Calu3 (cell line): ENCODE data around the gene SMNDC1. TPM values are rescaled to one million over a fixed set of nuclear protein-coding genes. Genes with fewer than 3 reads are reported as not detected.

Source experiments
- BruUV-seq: library from RNA; stranded (reverse); fragments of 400-500 nt; replicated peaks from 2 replicates; lab custom pipeline; 2021; lab: Mats Ljungman, UMichigan
- CTCF ChIA-PET: fragments of 300-600 bp; sonication (Branson Sonifier 250); formaldehyde crosslinking; loops from one replicate; lab custom pipeline; 2022; ENCODE audit warnings: antibody characterized with exemption; lab: Charles Lee
- DNase-seq: peaks from one replicate; pipeline ENCODE4 v3.0.0; 2022
- H3K27ac Mint-ChIP-seq: one replicate; pipeline ENCODE4 v1.8.0; 2022; ENCODE audit warnings: mixed read lengths; ENCODE audit not compliant: unreplicated experiment
- H3K27me3 Mint-ChIP-seq: one replicate; pipeline ENCODE4 v1.8.0; 2022; ENCODE audit warnings: mixed read lengths; ENCODE audit not compliant: unreplicated experiment
- H3K36me3 Mint-ChIP-seq: one replicate; pipeline ENCODE4 v1.8.0; 2022; ENCODE audit warnings: mild to moderate bottlenecking, moderate library complexity, mixed read lengths; ENCODE audit not compliant: insufficient read depth, unreplicated experiment
- H3K4me1 Mint-ChIP-seq: one replicate; pipeline ENCODE4 v1.8.0; 2022; ENCODE audit warnings: mild to moderate bottlenecking, low read depth, mixed read lengths; ENCODE audit not compliant: unreplicated experiment
- H3K4me3 Mint-ChIP-seq: one replicate; pipeline ENCODE4 v1.8.0; 2022; ENCODE audit warnings: mild to moderate bottlenecking, low read depth, moderate library complexity, mixed read lengths; ENCODE audit not compliant: unreplicated experiment
- H3K9me3 Mint-ChIP-seq: one replicate; pipeline ENCODE4 v1.8.0; 2022; ENCODE audit warnings: low read depth, mixed read lengths; ENCODE audit not compliant: unreplicated experiment
- CTCF ChIP-seq: fragments of 200-600 bp; IDR thresholded peaks from one replicate; pipeline ENCODE4 v1.8.0; 2022; ENCODE audit warnings: antibody characterized with exemption; ENCODE audit not compliant: unreplicated experiment
- intact Hi-C: fragments of 100-400 bp; cut with micrococcal nuclease; formaldehyde crosslinking; loops from one replicate; pipeline ENCODE4 v1.10.0; 2022; ENCODE audit not compliant: unreplicated experiment
- total RNA-seq: library from RNA; stranded (reverse); gene quantifications from 2 replicates; pipeline ENCODE4 v1.2.3, GENCODE V29; 2022

SMNDC1 gene
- total RNA-seq, 1 experiment from 2014 or later, result 32.8 TPM

- BruUV-seq, result no TSS peak
- Mint-ChIP-seq H3K4me3 (no peak overlapping the region), H3K36me3 (no peaks in the 10 kb centered on the region), H3K4me1 (peaks cover 8% of the 10 kb centered on the region), H3K27me3 (no peaks in the 10 kb centered on the region), H3K27ac (no peak overlapping the region), H3K9me3 (no peaks in the 10 kb centered on the region)
- intact Hi-C loops, result no loop called here
- DNase-seq, result no peak
- no peak for TF ChIP-seq CTCF
- CTCF ChIA-PET, result no interaction called here
These were observed 36.1 kb upstream of the SMNDC1 start for GRCh38 chr10:110340816-110341215.

- no TSS peak for BruUV-seq
- intact Hi-C loops, result no loop called here
- DNase-seq, result no peak
- Mint-ChIP-seq H3K9me3 (no peaks in the 10 kb centered on the region), H3K27me3 (no peaks in the 10 kb centered on the region), H3K36me3 (no peaks in the 10 kb centered on the region), H3K27ac (no peak overlapping the region), H3K4me1 (peaks cover 8% of the 10 kb centered on the region), H3K4me3 (no peak overlapping the region)
- CTCF ChIA-PET, result interaction anchor here (1.1 kb wide), 1 partner anchor 401 kb away, joined by 3 read pairs; no protein-coding TSS in a partner anchor
- no peak for TF ChIP-seq CTCF
These were observed 35.4 kb upstream of the SMNDC1 start for GRCh38 chr10:110340122-110340521.

GRCh38 chr10:110337906-110338305 lies 33.2 kb upstream of the SMNDC1 start:
- no peaks in the 10 kb centered on the region for H3K9me3 Mint-ChIP-seq
- no peak overlapping the region for H3K27ac Mint-ChIP-seq
- intact Hi-C loops, result no loop called here
- TF ChIP-seq CTCF, result no peak
- H3K27me3 Mint-ChIP-seq, result no peaks in the 10 kb centered on the region
- no peaks in the 10 kb centered on the region for H3K4me1 Mint-ChIP-seq
- no peaks in the 10 kb centered on the region for H3K36me3 Mint-ChIP-seq
- no peak for DNase-seq
- BruUV-seq, result no TSS peak
- CTCF ChIA-PET, result no interaction called here
- no peak overlapping the region for H3K4me3 Mint-ChIP-seq

- Mint-ChIP-seq H3K27ac (no peak overlapping the region), H3K27me3 (no peaks in the 10 kb centered on the region), H3K4me1 (no peaks in the 10 kb centered on the region), H3K9me3 (no peaks in the 10 kb centered on the region), H3K36me3 (no peaks in the 10 kb centered on the region), H3K4me3 (no peak overlapping the region)
- DNase-seq, result no peak
- BruUV-seq, result no TSS peak
- CTCF ChIA-PET, result interaction anchor here (0.5 kb wide), 1 partner anchor 154 kb away, joined by 4 read pairs; no protein-coding TSS in a partner anchor
- intact Hi-C loops, result no loop called here
- no peak for TF ChIP-seq CTCF
These were observed 32.7 kb upstream of the SMNDC1 start for GRCh38 chr10:110337401-110337800.
